LNCAP (cell line): ENCODE data around the gene CAPN5.

Experiments
- TF ChIP-seq, protein P1 (sequence below): fragments of 450-650 bp; IDR thresholded peaks from 2 replicates; pipeline ENCODE4 v1.5.1; 2017; ENCODE audit warnings: mild to moderate bottlenecking

Gene CAPN5

DNA sequence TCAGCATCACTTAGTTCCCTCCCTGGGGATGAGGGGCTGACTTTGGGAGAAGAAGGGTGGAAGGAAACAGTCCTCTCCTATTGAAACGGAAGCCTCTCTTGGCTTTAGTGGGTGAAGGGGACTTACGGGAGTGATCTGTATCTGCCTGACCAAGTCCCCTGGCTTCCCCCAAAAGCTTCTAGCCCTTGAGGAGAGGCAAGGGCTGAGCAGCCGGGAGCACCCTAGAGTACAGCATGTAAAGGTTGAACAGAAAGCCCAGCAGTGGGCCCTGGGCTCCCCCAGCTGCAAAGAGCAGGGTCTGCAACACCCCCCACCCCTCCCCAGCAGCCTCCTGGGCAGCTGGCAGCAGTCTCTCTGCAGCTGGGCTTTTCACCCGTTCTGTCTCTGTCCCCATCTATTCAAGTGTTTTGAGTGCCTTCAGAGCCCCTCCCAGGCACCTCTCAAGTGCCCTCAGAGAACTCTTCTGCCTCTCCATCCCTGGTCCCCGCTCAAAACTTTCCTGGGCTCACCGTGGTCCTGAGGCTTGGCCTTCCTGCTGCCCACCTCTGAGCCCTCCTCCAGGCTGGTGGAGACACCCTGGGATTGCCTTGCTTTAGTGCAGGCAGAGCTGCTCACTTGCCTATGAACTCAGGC, 2.7 kb downstream of the CAPN5 start:
- TF ChIP-seq, protein P1, sequence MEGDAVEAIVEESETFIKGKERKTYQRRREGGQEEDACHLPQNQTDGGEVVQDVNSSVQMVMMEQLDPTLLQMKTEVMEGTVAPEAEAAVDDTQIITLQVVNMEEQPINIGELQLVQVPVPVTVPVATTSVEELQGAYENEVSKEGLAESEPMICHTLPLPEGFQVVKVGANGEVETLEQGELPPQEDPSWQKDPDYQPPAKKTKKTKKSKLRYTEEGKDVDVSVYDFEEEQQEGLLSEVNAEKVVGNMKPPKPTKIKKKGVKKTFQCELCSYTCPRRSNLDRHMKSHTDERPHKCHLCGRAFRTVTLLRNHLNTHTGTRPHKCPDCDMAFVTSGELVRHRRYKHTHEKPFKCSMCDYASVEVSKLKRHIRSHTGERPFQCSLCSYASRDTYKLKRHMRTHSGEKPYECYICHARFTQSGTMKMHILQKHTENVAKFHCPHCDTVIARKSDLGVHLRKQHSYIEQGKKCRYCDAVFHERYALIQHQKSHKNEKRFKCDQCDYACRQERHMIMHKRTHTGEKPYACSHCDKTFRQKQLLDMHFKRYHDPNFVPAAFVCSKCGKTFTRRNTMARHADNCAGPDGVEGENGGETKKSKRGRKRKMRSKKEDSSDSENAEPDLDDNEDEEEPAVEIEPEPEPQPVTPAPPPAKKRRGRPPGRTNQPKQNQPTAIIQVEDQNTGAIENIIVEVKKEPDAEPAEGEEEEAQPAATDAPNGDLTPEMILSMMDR: no peak

DNA sequence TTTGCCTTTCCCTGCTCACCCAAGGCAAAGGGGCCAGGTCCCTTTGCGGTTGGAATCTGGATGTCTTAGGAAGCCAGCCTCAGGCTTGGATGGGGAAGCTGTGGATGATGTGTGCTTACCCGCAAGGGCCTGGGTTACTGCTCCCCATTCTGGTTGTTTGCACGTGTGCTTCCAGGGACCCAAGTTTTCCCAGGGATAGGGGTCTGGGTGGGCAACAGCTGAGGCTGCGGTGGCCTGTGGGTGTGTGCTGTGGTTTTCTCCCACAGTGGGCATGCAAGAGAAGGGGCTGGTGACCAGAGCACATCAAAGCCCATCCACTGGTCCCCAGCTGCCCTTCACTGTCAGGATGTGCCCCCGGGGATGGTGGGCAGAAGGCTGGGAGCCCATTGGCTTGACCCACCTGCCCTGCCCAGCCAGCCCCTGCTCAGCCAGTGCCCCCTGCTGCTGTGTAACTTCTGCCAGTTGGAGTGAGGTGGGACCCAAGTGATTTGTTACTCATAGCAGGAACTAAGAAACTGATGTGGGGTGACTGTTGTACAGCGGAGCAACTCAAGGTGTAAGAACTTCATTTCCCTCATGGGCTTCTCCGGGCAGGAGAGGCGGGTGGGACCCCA, 3.3 kb downstream of the CAPN5 start:
- TF ChIP-seq, protein P1: no peak

DNA sequence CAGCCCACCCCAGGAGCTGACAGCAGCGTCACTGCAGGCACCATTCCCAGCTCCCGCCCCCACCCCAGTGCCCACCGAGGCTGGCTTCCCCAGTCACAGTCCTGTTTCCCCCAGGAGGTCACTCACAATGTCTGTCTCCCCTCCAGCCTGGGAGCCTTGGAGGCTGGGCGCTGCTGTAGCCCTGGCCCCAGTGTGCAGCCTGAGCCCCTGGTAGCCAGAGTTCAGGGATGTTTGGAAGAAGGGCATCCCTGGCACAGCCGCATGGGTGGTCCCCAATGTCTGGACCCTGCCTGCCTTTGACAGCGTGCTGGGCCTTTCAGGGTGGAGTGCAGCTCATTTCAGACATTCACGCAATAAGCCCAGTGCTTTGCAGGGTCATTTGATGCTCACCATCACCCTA, 4.3 kb downstream of the CAPN5 start:
- TF ChIP-seq, protein P1: no peak

DNA sequence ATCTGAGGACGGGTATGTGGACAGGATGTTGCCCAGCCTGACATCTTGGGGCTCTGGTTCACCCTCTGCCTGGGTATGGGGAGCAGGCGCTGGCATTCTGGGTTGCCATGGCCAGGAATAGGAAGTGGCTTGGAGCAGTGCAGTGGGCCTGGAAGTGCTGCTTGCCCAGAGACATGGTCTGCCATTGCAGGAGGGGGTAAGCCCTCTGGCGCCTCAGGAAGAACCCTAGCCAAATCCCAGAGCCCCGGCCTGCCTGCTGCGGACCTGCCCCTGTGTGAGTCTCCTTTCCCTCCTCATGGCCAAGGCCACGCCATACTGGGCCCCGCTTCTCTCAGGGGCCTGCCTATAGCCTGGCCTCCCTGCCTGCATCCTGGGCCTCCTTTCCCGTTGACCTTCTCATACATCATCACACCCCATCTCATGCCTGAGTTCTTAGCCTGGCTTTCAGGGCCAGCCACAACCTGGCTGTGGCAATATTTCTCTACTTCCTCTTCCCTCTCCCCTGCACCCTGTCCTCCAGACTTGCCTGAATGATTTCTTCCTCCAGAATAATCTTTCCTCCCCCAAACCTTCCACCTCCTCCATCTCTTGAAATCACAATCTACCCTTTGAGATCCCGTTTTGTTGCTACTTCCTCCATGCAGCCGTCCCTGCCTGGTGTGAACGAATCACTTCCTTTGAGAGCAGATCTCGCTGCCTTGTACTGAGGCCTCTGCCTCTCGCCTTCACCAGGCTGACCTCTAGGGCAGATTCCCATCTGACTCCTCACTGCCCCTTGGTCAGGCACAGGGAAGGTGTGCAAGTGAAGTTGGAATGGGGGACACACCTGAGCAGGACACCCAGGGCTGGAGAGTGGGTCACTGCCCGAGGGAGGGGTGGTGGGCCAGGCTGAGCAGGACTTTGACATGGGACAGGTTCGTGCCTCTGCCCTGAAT, 5.2 kb downstream of the CAPN5 start:
- TF ChIP-seq, protein P1: no peak

DNA sequence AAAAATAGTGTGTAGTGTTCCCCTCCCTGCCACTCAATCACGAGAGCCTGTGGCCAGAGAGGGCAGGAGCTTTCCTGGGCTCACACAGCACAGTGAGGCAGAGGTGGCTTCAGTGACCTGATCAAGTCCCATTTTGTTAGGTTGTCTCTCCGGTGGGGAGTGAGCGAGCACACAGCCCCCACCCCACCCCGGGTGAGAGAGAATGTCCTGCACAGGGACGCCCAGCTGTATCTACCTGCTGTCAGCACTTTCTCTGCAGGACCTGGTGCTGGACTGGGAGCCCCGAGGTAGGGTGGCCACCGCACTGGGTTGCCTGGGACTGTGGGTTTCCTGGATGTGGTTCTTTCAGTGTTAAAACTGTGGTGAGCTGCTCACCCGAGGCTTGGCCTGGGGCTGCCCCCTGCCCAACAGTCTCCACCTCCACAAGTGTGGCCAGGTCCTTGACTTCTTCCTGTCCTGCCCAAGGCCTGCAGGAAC, 6.1 kb downstream of the CAPN5 start:
- TF ChIP-seq, protein P1: no peak

DNA sequence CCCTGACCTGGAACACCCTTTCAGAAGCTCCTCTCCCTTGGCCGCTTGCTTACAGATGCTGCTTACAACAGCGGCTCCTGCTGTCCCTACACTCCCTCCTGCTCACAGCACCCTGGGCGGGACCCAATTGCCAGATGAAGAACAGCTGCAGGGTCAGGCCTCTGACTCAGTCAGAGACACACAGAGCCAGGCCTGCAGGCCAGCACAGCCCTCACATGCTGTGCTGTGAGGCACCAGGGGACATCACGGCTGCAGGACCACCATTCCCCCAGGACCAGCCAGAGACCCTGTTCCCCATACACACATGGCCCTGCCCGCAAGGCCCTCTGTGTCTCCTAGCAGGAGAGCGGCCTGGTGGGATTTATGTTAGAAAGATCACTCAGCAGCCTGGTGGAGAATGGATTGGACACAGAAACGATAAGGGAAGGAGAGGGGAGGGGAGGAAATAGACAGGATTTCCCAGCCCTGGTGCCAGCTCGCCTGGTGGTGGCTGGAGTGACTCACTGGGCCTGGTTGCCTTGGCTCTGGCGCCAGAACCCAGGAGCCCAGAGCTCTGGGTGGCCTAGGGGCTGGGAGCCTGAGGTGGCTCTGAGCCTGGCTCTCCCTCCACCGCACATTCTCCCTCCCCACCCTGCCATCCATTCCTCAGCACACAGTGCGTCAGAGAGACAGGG, 6.7 kb downstream of the CAPN5 start:
- TF ChIP-seq, protein P1: no peak

DNA sequence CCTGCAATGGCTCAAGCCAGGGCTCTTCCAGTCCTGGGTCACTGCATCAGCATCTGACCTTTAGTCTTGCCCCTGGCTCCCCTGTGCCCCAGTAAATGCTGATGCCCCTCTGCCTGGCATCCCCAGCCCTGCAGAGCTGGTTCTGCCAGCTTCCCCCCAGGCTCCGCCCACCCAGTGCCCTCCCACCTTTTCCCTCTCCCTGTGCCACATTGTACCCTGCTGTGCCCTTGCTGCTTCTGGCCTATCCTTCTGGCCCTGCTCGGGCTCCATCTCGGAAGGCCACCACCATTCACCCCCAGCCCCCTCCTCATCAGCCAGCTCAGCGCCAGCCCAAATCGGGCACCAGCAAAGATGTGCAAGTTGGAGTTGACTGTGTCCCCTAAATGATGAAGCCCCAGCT, 7.4 kb downstream of the CAPN5 start:
- TF ChIP-seq, protein P1: no peak
